ENCODE data around the gene HILPDA.

The HILPDA gene

GRCh38 chr7:128431221-128431620 lies 24.5 kb upstream of the HILPDA start:
- H3K27ac ChIP-seq (ENCODE audit: insufficient read depth, low read depth, low read length, poor library complexity, severe bottlenecking): no peak overlapping the region
- H3K27me3 ChIP-seq (ENCODE audit: control insufficient read depth, insufficient read depth, low read length, poor library complexity, severe bottlenecking): no peaks in the 10 kb centered on the region
- H3K36me3 ChIP-seq (ENCODE audit: control insufficient read depth, insufficient read depth, low read length): no peaks in the 10 kb centered on the region
- WGBS, 2 experiments: 46 to 56% methylated on average over 6 of the region's 6 CpGs
- H3K4me1 ChIP-seq (ENCODE audit: control insufficient read depth, insufficient read depth, low read length): no peaks in the 10 kb centered on the region
- H3K9me3 ChIP-seq (ENCODE audit: control insufficient read depth, low read length): no peaks in the 10 kb centered on the region
- no peak overlapping the region for H3K4me3 ChIP-seq (ENCODE audit: insufficient read depth, low read depth, low read length)

GRCh38 chr7:128431754-128432153 lies 23.9 kb upstream of the HILPDA start:
- Histone ChIP-seq H3K27me3 (ENCODE audit: control insufficient read depth, insufficient read depth, low read length, poor library complexity, severe bottlenecking) (no peaks in the 10 kb centered on the region), H3K4me3 (ENCODE audit: insufficient read depth, low read depth, low read length) (no peak overlapping the region), H3K36me3 (ENCODE audit: control insufficient read depth, insufficient read depth, low read length) (no peaks in the 10 kb centered on the region), H3K27ac (ENCODE audit: insufficient read depth, low read depth, low read length, poor library complexity, severe bottlenecking) (no peak overlapping the region), H3K9me3 (ENCODE audit: control insufficient read depth, low read length) (no peaks in the 10 kb centered on the region), H3K4me1 (ENCODE audit: control insufficient read depth, insufficient read depth, low read length) (no peaks in the 10 kb centered on the region)
- 74 to 81% methylated on average over 2 of the region's 2 CpGs for WGBS, 2 experiments

- H3K36me3 ChIP-seq (ENCODE audit: control insufficient read depth, insufficient read depth, low read length): no peaks in the 10 kb centered on the region
- H3K9me3 ChIP-seq (ENCODE audit: control insufficient read depth, low read length): no peaks in the 10 kb centered on the region
- no peak overlapping the region for H3K27ac ChIP-seq (ENCODE audit: insufficient read depth, low read depth, low read length, poor library complexity, severe bottlenecking)
- no peak overlapping the region for H3K4me3 ChIP-seq (ENCODE audit: insufficient read depth, low read depth, low read length)
- no peaks in the 10 kb centered on the region for H3K4me1 ChIP-seq (ENCODE audit: control insufficient read depth, insufficient read depth, low read length)
- no peaks in the 10 kb centered on the region for H3K27me3 ChIP-seq (ENCODE audit: control insufficient read depth, insufficient read depth, low read length, poor library complexity, severe bottlenecking)
- WGBS, 2 experiments: 80 to 84% methylated on average over 4 of the region's 4 CpGs
These were observed 21.0 kb upstream of the HILPDA start for GRCh38 chr7:128434413-128435326.

- Histone ChIP-seq H3K27ac (ENCODE audit: insufficient read depth, low read depth, low read length, poor library complexity, severe bottlenecking) (no peak overlapping the region), H3K36me3 (ENCODE audit: control insufficient read depth, insufficient read depth, low read length) (no peaks in the 10 kb centered on the region), H3K9me3 (ENCODE audit: control insufficient read depth, low read length) (no peaks in the 10 kb centered on the region), H3K27me3 (ENCODE audit: control insufficient read depth, insufficient read depth, low read length, poor library complexity, severe bottlenecking) (no peaks in the 10 kb centered on the region), H3K4me1 (ENCODE audit: control insufficient read depth, insufficient read depth, low read length) (no peaks in the 10 kb centered on the region), H3K4me3 (ENCODE audit: insufficient read depth, low read depth, low read length) (no peak overlapping the region)
- WGBS, 2 experiments: 77 to 87% methylated on average over 3 of the region's 3 CpGs
These were observed 20.4 kb upstream of the HILPDA start for GRCh38 chr7:128435327-128435686.

GRCh38 chr7:128437426-128438332 lies 18.0 kb upstream of the HILPDA start:
- 95% methylated on average over 8 of the region's 8 CpGs for WGBS, 2 experiments
- Histone ChIP-seq H3K36me3 (ENCODE audit: control insufficient read depth, insufficient read depth, low read length) (no peaks in the 10 kb centered on the region), H3K9me3 (ENCODE audit: control insufficient read depth, low read length) (no peaks in the 10 kb centered on the region), H3K27me3 (ENCODE audit: control insufficient read depth, insufficient read depth, low read length, poor library complexity, severe bottlenecking) (no peaks in the 10 kb centered on the region), H3K4me3 (ENCODE audit: insufficient read depth, low read depth, low read length) (no peak overlapping the region), H3K27ac (ENCODE audit: insufficient read depth, low read depth, low read length, poor library complexity, severe bottlenecking) (no peak overlapping the region), H3K4me1 (ENCODE audit: control insufficient read depth, insufficient read depth, low read length) (no peaks in the 10 kb centered on the region)

GRCh38 chr7:128442356-128442755 lies 13.3 kb upstream of the HILPDA start:
- Histone ChIP-seq H3K36me3 (ENCODE audit: control insufficient read depth, insufficient read depth, low read length) (no peaks in the 10 kb centered on the region), H3K4me1 (ENCODE audit: control insufficient read depth, insufficient read depth, low read length) (no peaks in the 10 kb centered on the region), H3K27ac (ENCODE audit: insufficient read depth, low read depth, low read length, poor library complexity, severe bottlenecking) (no peak overlapping the region), H3K27me3 (ENCODE audit: control insufficient read depth, insufficient read depth, low read length, poor library complexity, severe bottlenecking) (no peaks in the 10 kb centered on the region), H3K4me3 (ENCODE audit: insufficient read depth, low read depth, low read length) (no peak overlapping the region), H3K9me3 (ENCODE audit: control insufficient read depth, low read length) (no peaks in the 10 kb centered on the region)
- WGBS, 2 experiments: 97 to 98% methylated on average over 3 of the region's 3 CpGs

- H3K4me3 ChIP-seq (ENCODE audit: insufficient read depth, low read depth, low read length): no peak overlapping the region
- H3K27me3 ChIP-seq (ENCODE audit: control insufficient read depth, insufficient read depth, low read length, poor library complexity, severe bottlenecking): no peaks in the 10 kb centered on the region
- H3K4me1 ChIP-seq (ENCODE audit: control insufficient read depth, insufficient read depth, low read length): no peaks in the 10 kb centered on the region
- H3K27ac ChIP-seq (ENCODE audit: insufficient read depth, low read depth, low read length, poor library complexity, severe bottlenecking): no peak overlapping the region
- 87 to 91% methylated on average over 7 of the region's 7 CpGs for WGBS, 2 experiments
- no peaks in the 10 kb centered on the region for H3K36me3 ChIP-seq (ENCODE audit: control insufficient read depth, insufficient read depth, low read length)
- H3K9me3 ChIP-seq (ENCODE audit: control insufficient read depth, low read length): no peaks in the 10 kb centered on the region
These were observed 11.7 kb upstream of the HILPDA start for GRCh38 chr7:128443831-128444600.

- no peak overlapping the region for H3K4me3 ChIP-seq (ENCODE audit: insufficient read depth, low read depth, low read length)
- H3K27me3 ChIP-seq (ENCODE audit: control insufficient read depth, insufficient read depth, low read length, poor library complexity, severe bottlenecking): no peaks in the 10 kb centered on the region
- H3K4me1 ChIP-seq (ENCODE audit: control insufficient read depth, insufficient read depth, low read length): no peaks in the 10 kb centered on the region
- no peak overlapping the region for H3K27ac ChIP-seq (ENCODE audit: insufficient read depth, low read depth, low read length, poor library complexity, severe bottlenecking)
- H3K9me3 ChIP-seq (ENCODE audit: control insufficient read depth, low read length): no peaks in the 10 kb centered on the region
- 78 to 85% methylated on average over 4 to 5 of the region's 5 CpGs for WGBS, 2 experiments
- no peaks in the 10 kb centered on the region for H3K36me3 ChIP-seq (ENCODE audit: control insufficient read depth, insufficient read depth, low read length)
These were observed 9.4 kb upstream of the HILPDA start for GRCh38 chr7:128446306-128446705.

- no peaks in the 10 kb centered on the region for H3K4me1 ChIP-seq (ENCODE audit: control insufficient read depth, insufficient read depth, low read length)
These were observed 7.6 kb upstream of the HILPDA start for GRCh38 chr7:128447941-128448564.

More at GRCh38 chr7:128447941-128448564, 7.6 kb upstream of the HILPDA start:
- Histone ChIP-seq H3K27me3 (ENCODE audit: control insufficient read depth, insufficient read depth, low read length, poor library complexity, severe bottlenecking) (no peaks in the 10 kb centered on the region), H3K9me3 (ENCODE audit: control insufficient read depth, low read length) (no peaks in the 10 kb centered on the region), H3K4me3 (ENCODE audit: insufficient read depth, low read depth, low read length) (no peak overlapping the region), H3K27ac (ENCODE audit: insufficient read depth, low read depth, low read length, poor library complexity, severe bottlenecking) (no peak overlapping the region), H3K36me3 (ENCODE audit: control insufficient read depth, insufficient read depth, low read length) (no peaks in the 10 kb centered on the region)
- 62 to 71% methylated on average over 3 to 4 of the region's 4 CpGs for WGBS, 2 experiments

All from ectodermal cell (in vitro differentiated cells).